GM06990 (cell line): ENCODE measurements around the gene SLAMF8.
A peak's percentile ranks its signal among the peaks of the same experiment; 100 is the strongest.

Experiments used
- DNase-seq: peaks from one replicate; pipeline ENCODE4 v3.0.0-alpha.2; 2011; ENCODE audit not compliant: insufficient read length; ENCODE audit errors: extremely low read depth
- H3K27me3 ChIP-seq: replicated peaks from 2 replicates; pipeline ENCODE4 v1.6.0; 2011; ENCODE audit warnings: low read length; ENCODE audit not compliant: control insufficient read depth, insufficient read depth
- H3K36me3 ChIP-seq: 2 replicates; pipeline ENCODE4 v1.5.1; 2011; ENCODE audit warnings: low read length; ENCODE audit not compliant: control insufficient read depth, insufficient read depth
- H3K4me3 ChIP-seq: replicated peaks from 2 replicates; pipeline ENCODE4 v1.5.1; 2011; ENCODE audit warnings: low read depth, mild to moderate bottlenecking, control low read depth, low read length
- CTCF ChIP-seq: IDR thresholded peaks from 2 replicates; pipeline ENCODE4 v1.5.1; 2011; ENCODE audit warnings: low read length, control low read depth, mild to moderate bottlenecking, inconsistent platforms; ENCODE audit not compliant: insufficient read depth, poor library complexity, severe bottlenecking

The SLAMF8 gene

GRCh38 chr1:159851407-159851806 lies 24.7 kb downstream of the SLAMF8 start:
- DNase-seq: no peak
- Histone ChIP-seq H3K4me3 (no peak overlapping the region), H3K36me3 (no peaks in the 10 kb centered on the region), H3K27me3 (no peaks in the 10 kb centered on the region; the same call in 1 of the 2 replicates)
- peak; percentile 32 for TF ChIP-seq CTCF

- no peak overlapping the region for H3K4me3 ChIP-seq
- DNase-seq: no peak
- TF ChIP-seq CTCF: no peak
- no peaks in the 10 kb centered on the region for H3K36me3 ChIP-seq
- H3K27me3 ChIP-seq: no peaks in the 10 kb centered on the region; the same call in 1 of the 2 replicates
Observed at GRCh38 chr1:159853417-159854115, 26.9 kb downstream of the SLAMF8 start.

- no peak for TF ChIP-seq CTCF
- Histone ChIP-seq H3K27me3 (no peaks in the 10 kb centered on the region; the same call in 1 of the 2 replicates), H3K36me3 (no peaks in the 10 kb centered on the region), H3K4me3 (peak overlapping the region; percentile 48)
- DNase-seq: no peak
Observed at GRCh38 chr1:159854116-159854692, 27.5 kb downstream of the SLAMF8 start.

- peak overlapping the region; percentile 48 for H3K4me3 ChIP-seq
- H3K27me3 ChIP-seq: no peaks in the 10 kb centered on the region; the same call in 1 of the 2 replicates
- no peak for TF ChIP-seq CTCF
- peak; percentile 76 for DNase-seq
- no peaks in the 10 kb centered on the region for H3K36me3 ChIP-seq
Observed at GRCh38 chr1:159854693-159855192, 28.1 kb downstream of the SLAMF8 start.

GRCh38 chr1:159855709-159856108 lies 29.0 kb downstream of the SLAMF8 start:
- DNase-seq: no peak
- Histone ChIP-seq H3K36me3 (no peaks in the 10 kb centered on the region), H3K4me3 (no peak overlapping the region), H3K27me3 (peaks cover 1% of the 10 kb centered on the region; the same call in 1 of the 2 replicates)
- no peak for TF ChIP-seq CTCF

GRCh38 chr1:159856576-159856975 lies 29.9 kb downstream of the SLAMF8 start:
- H3K27me3 ChIP-seq: peaks cover 1% of the 10 kb centered on the region; the same call in 1 of the 2 replicates
- no peaks in the 10 kb centered on the region for H3K36me3 ChIP-seq
- DNase-seq: no peak
- TF ChIP-seq CTCF: no peak
- no peak overlapping the region for H3K4me3 ChIP-seq
